Lung (tissue), 12 donors: ENCODE results near the gene PANK4. TPM values are rescaled to one million over a fixed set of nuclear protein-coding genes. Genes with fewer than 3 reads are reported as not detected.

Experiments used
- ATAC-seq: fragments of 200-7000 bp; cut with Tn5 transposase; one replicate; pipeline ENCODE4 v1.9.1; 2020; ENCODE audit warnings: moderate number of reproducible peaks; ENCODE audit not compliant: insufficient read depth, low FRiP score
- DNase-seq, 3 donors: peaks; one replicate each; pipeline ENCODE4 v3.0.0-alpha.2; 2013 to 2017
- H3K27ac ChIP-seq, 2 donors: one replicate each; pipeline ENCODE4 v1.5.1; 2013; ENCODE audit warnings: mild to moderate bottlenecking in 2 of 2, moderate library complexity in 2 of 2, control low read depth in 1 of 2, inconsistent platforms in 1 of 2, low read depth in 1 of 2, low read length in 1 of 2
- H3K27me3 ChIP-seq, 3 donors: one replicate each; pipeline ENCODE4 v1.5.1; 2013; ENCODE audit warnings: low read length in 2 of 3; ENCODE audit not compliant: control insufficient read depth in 3 of 3, insufficient read depth in 3 of 3
- H3K36me3 ChIP-seq, 4 donors: one replicate each; pipeline ENCODE4 v1.5.1; 2013; ENCODE audit warnings: low read length in 4 of 4, mild to moderate bottlenecking in 1 of 4, moderate library complexity in 1 of 4; ENCODE audit not compliant: control insufficient read depth in 4 of 4, insufficient read depth in 4 of 4
- H3K4me1 ChIP-seq, 5 donors: one replicate each; pipeline ENCODE4 v1.5.1; 2013; ENCODE audit warnings: low read length in 5 of 5, mild to moderate bottlenecking in 2 of 5, moderate library complexity in 1 of 5; ENCODE audit not compliant: control insufficient read depth in 5 of 5, insufficient read depth in 5 of 5
- H3K4me3 ChIP-seq: one replicate; pipeline ENCODE4 v1.5.1; 2013; ENCODE audit warnings: mild to moderate bottlenecking, control low read depth, moderate library complexity
- H3K9ac ChIP-seq, 2 donors: one replicate each; pipeline ENCODE4 v1.5.1; 2013; ENCODE audit warnings: low read length in 2 of 2, control low read depth in 1 of 2; ENCODE audit not compliant: insufficient read depth in 1 of 2
- H3K9me3 ChIP-seq, 4 donors: one replicate each; pipeline ENCODE4 v1.5.1; 2013; ENCODE audit warnings: low read length in 3 of 4, mild to moderate bottlenecking in 1 of 4, moderate library complexity in 1 of 4; ENCODE audit not compliant: control insufficient read depth in 4 of 4, insufficient read depth in 3 of 4
- WGBS, 2 donors: extraction: QIAGEN DNeasy Blood & Tissue Kit; methylation state at CpG; one replicate each; pipeline ENCODE4 v1.1.7; 2013; 5-methylcytosine and 5-hydroxymethylcytosine counted together
- polyA plus RNA-seq, 2 donors: library from polyadenylated mRNA; stranded (reverse); fragments of 200-250 nt; gene quantifications; one replicate each; pipeline ENCODE4 v1.2.1, GENCODE V29; 2013
- total RNA-seq, 2 donors: library from RNA; depleted of rRNA in 1 of 2; stranded (reverse); fragments of >200 nt in 1 of 2; gene quantifications; one replicate each; pipeline ENCODE4 v1.2.1, GENCODE V29; 2014 to 2021
- TF ChIP-seq, protein P1 (sequence below): IDR thresholded peaks from 2 replicates; pipeline ENCODE4 v1.5.1; 2012; ENCODE audit warnings: mild to moderate bottlenecking; ENCODE audit errors: control extremely low read depth, extremely low read depth
- donor health status: control.
- donor health status: control.
- donor health status: Bipolar disorder and iron deficiency.
- donor health status: healthy.
- donor health status: DM: yes; HTN: yes; CAD: no.

PANK4 gene
- total and polyA plus RNA-seq, 4 donors = 17.6 to 36.3 (median 21.7) TPM

DNA sequence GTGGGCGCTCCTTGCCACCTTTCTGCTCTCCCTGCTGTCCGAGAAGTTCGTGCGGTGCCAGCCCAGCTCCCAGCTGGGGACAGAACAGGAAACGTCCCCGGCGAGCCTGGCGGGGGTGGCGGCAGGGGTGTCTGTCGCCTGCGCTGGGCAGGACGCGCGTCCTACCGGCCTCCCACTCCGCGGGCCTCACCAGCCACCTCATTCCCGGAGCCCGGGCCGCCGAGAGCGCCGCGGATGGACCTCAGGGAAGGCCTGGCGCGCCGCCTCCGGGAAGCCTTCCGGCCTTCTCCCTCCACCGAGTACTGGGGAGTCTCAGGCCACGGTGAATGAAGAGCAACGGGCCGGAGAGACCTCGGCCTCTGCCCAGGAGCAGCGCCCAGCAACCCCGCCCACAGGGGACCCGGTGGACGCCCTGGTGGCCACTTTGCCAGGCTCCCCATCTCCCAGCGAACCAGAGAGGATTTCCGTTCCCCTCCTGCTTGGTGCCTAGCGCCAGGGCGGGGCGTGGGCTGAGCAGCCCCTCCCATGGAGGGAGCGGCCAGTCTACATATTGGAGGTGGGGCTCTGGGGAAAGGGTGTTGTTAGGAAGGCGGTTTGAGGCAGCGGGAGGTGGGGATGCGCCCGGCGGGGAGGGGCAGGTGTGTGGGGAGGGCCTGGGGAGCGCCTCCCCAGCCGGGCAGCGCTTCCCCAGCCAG lies 20.3 kb upstream of the PANK4 start:
- ATAC-seq (peak; percentile 75), DNase-seq (peak; percentile 54 to 76 (median 60))
- WGBS, 2 donors = 0 to 1% methylated on average over 38 to 52 of the region's 52 CpGs
- H3K4me1 ChIP-seq = peaks cover 2 to 50% (median 16%) of the 10 kb centered on the region in 5 donors
- H3K36me3 ChIP-seq = no peaks in the 10 kb centered on the region
- no peak overlapping the region for H3K9ac ChIP-seq
- no peaks in the 10 kb centered on the region for H3K9me3 ChIP-seq
- TF ChIP-seq, protein P1, sequence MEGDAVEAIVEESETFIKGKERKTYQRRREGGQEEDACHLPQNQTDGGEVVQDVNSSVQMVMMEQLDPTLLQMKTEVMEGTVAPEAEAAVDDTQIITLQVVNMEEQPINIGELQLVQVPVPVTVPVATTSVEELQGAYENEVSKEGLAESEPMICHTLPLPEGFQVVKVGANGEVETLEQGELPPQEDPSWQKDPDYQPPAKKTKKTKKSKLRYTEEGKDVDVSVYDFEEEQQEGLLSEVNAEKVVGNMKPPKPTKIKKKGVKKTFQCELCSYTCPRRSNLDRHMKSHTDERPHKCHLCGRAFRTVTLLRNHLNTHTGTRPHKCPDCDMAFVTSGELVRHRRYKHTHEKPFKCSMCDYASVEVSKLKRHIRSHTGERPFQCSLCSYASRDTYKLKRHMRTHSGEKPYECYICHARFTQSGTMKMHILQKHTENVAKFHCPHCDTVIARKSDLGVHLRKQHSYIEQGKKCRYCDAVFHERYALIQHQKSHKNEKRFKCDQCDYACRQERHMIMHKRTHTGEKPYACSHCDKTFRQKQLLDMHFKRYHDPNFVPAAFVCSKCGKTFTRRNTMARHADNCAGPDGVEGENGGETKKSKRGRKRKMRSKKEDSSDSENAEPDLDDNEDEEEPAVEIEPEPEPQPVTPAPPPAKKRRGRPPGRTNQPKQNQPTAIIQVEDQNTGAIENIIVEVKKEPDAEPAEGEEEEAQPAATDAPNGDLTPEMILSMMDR = no peak
- H3K27ac ChIP-seq = peak overlapping the region; percentile 83 to 96
- peak overlapping the region; percentile 61 for H3K4me3 ChIP-seq
- H3K27me3 ChIP-seq = no peaks in the 10 kb centered on the region

DNA sequence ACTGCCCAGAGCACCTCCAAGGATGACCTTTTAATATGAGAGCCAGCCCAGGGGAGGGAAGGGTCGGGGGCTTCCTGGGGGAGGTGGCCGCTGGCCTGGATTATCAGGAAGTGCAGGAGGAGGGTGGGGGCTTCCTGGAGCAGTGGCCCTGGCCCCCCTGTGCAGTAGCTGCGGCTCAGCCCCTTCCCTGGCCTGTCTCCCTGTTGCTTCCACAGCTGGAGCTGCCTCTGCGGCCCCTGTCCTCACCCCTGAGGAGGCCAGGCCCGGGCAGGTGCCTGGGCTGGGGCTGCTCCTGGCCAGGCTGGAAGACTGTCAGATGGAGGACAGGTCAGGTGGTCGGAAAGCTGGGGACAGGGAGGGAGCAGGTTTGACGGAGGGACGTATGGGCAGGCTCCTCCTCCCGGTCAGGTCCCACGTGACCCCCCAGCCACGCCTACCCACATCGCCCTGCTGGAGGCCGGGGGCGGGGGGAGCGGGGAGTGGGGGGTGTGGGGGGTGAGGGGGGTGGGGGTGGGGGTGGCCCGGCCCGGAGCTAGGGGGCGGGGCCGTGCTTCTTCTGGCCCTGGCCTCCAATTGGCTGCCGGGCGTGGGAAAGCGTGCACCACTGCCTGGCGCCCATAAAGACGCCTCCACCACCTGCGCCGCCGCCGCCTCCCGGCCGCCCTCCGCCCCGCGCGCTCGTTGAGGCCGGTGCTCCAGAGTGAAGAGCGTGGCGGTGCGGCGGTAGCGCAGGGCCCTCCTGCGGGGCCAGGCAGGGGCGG lies 19.5 kb upstream of the PANK4 start:
- peaks cover 2 to 50% (median 16%) of the 10 kb centered on the region in 5 donors for H3K4me1 ChIP-seq
- H3K9me3 ChIP-seq = no peaks in the 10 kb centered on the region
- DNase-seq = peak; percentile 68 to 86 (median 85)
- peak overlapping the region; percentile 61 for H3K4me3 ChIP-seq
- no peaks in the 10 kb centered on the region for H3K36me3 ChIP-seq
- H3K27ac ChIP-seq = peak overlapping the region; percentile 83 to 96
- H3K9ac ChIP-seq = no peak overlapping the region
- TF ChIP-seq, protein P1 = no peak
- ATAC-seq = peak; percentile 67
- no peaks in the 10 kb centered on the region for H3K27me3 ChIP-seq
- WGBS, 2 donors = 1 to 4% methylated on average over 20 to 39 of the region's 43 CpGs

DNA sequence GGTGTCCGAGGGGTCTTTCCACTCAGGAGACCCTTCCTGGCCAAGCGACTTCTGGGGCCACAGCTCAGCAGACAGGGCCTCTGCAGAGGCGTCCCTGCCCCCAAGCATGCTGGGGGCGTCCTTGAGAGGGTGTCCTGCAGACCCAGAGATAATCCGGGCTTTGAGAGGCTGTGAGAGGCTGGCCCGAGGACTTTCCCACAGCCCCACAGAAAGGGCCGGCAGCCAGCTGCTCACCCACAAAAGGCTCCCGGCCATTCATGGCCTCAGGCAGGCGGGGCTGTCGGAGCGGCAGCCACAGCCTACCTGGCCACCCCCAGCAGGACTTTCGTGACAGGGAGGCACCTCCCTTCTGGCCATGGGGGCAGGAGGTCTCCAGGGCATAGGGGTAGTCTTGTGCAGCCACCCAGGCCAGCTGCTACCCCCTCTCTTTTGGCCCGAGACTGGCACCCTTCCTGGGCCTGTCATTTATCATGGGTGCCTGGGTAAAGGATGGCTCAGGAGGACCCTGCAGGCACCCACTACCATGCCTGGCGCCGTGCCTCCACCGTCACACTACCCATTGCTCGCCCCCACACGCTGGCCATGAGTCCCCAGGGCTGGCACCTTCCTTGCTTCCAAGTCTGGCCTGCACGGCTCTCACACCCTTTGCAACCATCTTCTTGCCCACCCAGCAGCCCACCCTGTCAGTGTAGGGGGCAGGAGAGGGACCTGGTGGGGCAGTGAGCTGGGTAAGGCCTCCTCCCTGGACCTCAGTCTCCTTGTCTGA lies 18.7 kb upstream of the PANK4 start:
- no peaks in the 10 kb centered on the region for H3K27me3 ChIP-seq
- no peaks in the 10 kb centered on the region for H3K9me3 ChIP-seq
- TF ChIP-seq, protein P1 = no peak
- H3K27ac ChIP-seq = peak overlapping the region in 1 of 2 donors; percentile 1
- DNase-seq = no peak
- H3K9ac ChIP-seq = no peak overlapping the region
- H3K4me3 ChIP-seq = no peak overlapping the region
- ATAC-seq = no peak
- H3K4me1 ChIP-seq = peaks cover 2 to 53% (median 16%) of the 10 kb centered on the region in 5 donors
- H3K36me3 ChIP-seq = no peaks in the 10 kb centered on the region
- 55 to 79% methylated on average over 19 of the region's 19 CpGs for WGBS, 2 donors
